ENCODE measurements around the gene EIF1B.

The EIF1B gene

GRCh38 chr3:40332684-40333083 is 23.2 kb downstream of the EIF1B start:
- H3K9me3 Mint-ChIP-seq: no peaks in the 10 kb centered on the region
- TF ChIP-seq CTCF (IDR thresholded peaks at IDR 0.05; ENCODE audit: unreplicated experiment in 3 of 3): no peak
- no peak overlapping the region for H3K27ac Mint-ChIP-seq
- no peak overlapping the region for H3K4me3 Mint-ChIP-seq
- H3K36me3 Mint-ChIP-seq (ENCODE audit: low read depth): no peaks in the 10 kb centered on the region
- peaks cover 10% of the 10 kb centered on the region for H3K4me1 Mint-ChIP-seq
- no peaks in the 10 kb centered on the region for H3K27me3 Mint-ChIP-seq (ENCODE audit: low read depth)

DNA sequence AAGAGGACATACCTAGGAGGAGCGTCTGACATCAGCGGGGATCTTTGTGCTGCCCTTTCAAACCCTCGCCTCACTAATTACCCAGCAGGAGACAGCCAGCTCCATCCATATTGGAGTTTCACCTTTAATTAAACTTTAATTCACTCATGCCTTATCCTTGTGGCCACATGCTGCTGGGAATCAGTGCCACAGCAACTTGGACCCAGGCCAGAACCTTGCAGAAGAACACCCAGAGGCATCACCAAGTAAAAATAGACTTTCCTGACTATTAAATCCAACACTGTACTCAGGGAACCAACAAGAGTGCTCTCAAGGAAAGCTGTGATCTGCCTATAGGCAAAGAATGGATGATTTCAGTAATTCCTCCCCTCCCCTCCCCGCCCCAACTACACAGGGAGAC is 23.9 kb downstream of the EIF1B start:
- Mint-ChIP-seq H3K27me3 (ENCODE audit: low read depth) (no peaks in the 10 kb centered on the region), H3K27ac (no peak overlapping the region), H3K36me3 (ENCODE audit: low read depth) (no peaks in the 10 kb centered on the region), H3K4me1 (peaks cover 10% of the 10 kb centered on the region), H3K9me3 (no peaks in the 10 kb centered on the region), H3K4me3 (no peak overlapping the region)
- no peak for TF ChIP-seq CTCF (IDR thresholded peaks at IDR 0.05; ENCODE audit: unreplicated experiment in 3 of 3)

DNA sequence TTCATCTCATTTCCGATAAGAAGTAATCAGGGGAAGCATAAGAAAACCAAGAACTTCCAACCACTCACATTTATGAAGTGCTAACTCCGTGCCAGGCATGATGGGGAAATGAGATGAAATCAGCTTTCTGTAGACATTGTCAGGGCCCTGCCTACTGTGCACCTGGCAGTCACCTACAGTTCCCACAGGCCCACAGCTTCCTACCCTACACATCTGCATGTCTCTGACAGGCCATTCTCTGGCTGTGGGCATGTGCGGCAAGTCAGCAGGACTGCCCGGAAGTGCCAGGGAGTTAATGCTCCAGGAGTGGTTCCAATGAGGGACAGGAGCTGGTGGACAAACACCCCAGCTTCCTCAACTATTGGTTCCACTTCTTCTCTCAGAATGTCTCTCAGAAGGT is 24.3 kb downstream of the EIF1B start:
- no peak for TF ChIP-seq CTCF (IDR thresholded peaks at IDR 0.05; ENCODE audit: unreplicated experiment in 3 of 3)
- Mint-ChIP-seq H3K4me3 (no peak overlapping the region), H3K9me3 (no peaks in the 10 kb centered on the region), H3K27me3 (ENCODE audit: low read depth) (no peaks in the 10 kb centered on the region), H3K36me3 (ENCODE audit: low read depth) (no peaks in the 10 kb centered on the region), H3K4me1 (peaks cover 10% of the 10 kb centered on the region), H3K27ac (no peak overlapping the region)

DNA sequence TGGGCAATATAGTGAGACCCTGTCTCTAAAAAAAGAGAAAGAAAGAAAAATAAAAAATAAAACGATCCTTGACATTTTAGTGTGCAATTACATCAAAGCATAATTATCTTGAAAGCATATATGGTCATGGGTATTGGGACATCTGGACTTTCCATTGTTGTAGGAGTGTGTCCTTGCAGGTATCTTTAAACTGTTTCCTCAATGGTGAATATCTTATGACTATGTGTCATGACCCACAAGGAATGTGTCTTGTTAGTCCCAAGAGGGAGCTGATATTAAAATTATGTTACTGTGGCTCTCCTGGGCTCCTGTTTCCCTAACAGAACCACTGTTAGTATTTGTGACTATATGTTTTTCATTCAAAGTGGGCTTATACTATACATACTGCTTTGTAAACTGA is 26.6 kb downstream of the EIF1B start:
- Mint-ChIP-seq H3K4me3 (no peak overlapping the region), H3K27ac (no peak overlapping the region), H3K9me3 (no peaks in the 10 kb centered on the region), H3K36me3 (ENCODE audit: low read depth) (no peaks in the 10 kb centered on the region), H3K27me3 (ENCODE audit: low read depth) (no peaks in the 10 kb centered on the region), H3K4me1 (peaks cover 10% of the 10 kb centered on the region)
- TF ChIP-seq CTCF (IDR thresholded peaks at IDR 0.05; ENCODE audit: unreplicated experiment in 3 of 3): no peak

DNA sequence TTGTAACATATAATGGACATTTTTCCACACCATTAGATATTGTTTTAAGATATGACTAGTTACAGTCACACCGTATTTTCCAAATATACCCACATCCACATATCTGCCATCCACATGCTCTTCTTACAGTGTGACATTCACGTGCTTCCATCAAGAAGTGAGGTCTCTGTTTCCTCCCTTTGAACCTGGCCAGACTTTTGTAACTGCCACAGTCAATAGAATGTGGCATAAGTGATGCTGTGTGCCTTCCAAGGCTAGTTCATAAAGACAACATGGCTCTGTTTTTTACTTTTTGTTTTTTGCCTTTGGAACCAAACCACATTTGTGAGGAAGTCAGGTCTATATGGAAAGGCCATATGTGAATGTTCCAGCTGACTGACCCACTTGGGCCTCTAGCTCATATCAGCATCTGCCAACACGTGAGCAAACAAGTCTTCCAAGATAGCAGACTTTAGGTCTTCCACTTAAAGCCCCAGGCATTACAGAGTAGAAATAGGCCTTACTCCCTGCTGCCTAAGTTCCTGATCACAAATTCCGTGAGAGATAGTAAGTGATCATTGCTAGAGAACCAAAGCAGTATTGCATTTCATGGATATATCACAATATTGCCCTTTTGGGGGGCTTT is 27.1 kb downstream of the EIF1B start:
- H3K4me1 Mint-ChIP-seq: peaks cover 10% of the 10 kb centered on the region
- TF ChIP-seq CTCF (IDR thresholded peaks at IDR 0.05; ENCODE audit: unreplicated experiment in 3 of 3): no peak
- no peak overlapping the region for H3K4me3 Mint-ChIP-seq
- no peaks in the 10 kb centered on the region for H3K9me3 Mint-ChIP-seq
- H3K36me3 Mint-ChIP-seq (ENCODE audit: low read depth): no peaks in the 10 kb centered on the region
- no peaks in the 10 kb centered on the region for H3K27me3 Mint-ChIP-seq (ENCODE audit: low read depth)
- H3K27ac Mint-ChIP-seq: no peak overlapping the region

Measured in nephron (organoid).